ENCODE measurements around the gene SRRD.

SRRD gene

DNA sequence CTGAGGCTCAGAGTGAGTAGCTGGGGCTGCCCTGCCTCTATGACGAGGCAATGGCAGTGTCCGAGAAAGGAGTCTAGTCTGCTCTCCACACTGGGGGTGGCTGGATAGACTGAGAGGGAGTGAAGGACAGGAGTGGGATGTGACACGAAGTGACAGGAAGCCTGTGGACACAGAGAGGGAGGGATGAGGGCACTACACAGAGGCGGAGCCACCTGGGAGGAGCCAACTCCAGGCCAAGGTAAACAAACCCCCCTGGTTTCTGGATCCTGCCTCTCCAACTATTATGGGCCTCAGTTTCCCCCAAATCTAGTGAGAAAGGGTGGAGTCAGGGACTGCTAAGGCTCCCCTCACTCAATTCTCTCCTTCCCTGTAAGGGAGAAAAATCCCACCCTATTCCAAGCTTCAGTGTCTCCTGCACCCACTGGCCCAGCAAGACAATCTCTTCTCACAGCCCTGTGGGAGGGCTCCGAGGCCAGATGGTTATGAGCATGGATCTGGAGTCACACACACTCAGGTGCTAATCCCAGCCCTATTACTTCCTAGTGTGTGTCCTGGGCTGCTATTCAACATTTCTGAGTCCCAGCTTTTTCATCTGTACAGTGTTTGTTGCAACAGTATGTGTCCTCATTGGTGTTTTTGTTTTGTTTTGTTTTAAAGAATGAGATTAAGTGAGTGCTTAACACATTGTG is 29.7 kb upstream of the SRRD start:
- no peak for DNase-seq

- no peak for DNase-seq
Observed at GRCh38 chr22:26457661-26458272, 25.9 kb upstream of the SRRD start.

- no peak for DNase-seq
Observed at GRCh38 chr22:26460202-26460601, 23.5 kb upstream of the SRRD start.

GRCh38 chr22:26461188-26461810 is 22.4 kb upstream of the SRRD start:
- peak; percentile 10 to 69 for DNase-seq

DNA sequence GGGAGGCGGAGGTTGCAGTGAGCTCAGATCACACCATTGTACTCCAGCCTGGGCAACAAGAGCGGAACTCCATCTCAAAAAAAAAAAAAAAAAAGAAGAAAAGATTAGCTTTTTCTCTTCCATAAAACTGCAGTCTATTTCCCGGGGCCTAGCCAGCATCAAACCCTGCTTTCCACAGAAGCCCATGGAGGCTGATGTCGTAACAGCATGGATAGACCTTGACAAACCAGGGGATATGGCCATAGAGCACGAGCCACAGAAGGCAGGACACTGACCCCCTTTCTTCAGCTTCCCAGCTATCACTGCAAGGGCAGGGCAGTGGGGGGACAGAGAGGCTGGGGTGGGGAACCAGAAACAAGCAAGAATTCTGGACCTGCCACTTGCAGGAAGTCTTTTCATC is 21.6 kb upstream of the SRRD start:
- DNase-seq: no peak

GRCh38 chr22:26462641-26463040 is 21.0 kb upstream of the SRRD start:
- no peak for DNase-seq

- peak in 1 of 2 experiments; percentile 10 for DNase-seq
Observed at GRCh38 chr22:26463101-26463661, 20.5 kb upstream of the SRRD start.

DNA sequence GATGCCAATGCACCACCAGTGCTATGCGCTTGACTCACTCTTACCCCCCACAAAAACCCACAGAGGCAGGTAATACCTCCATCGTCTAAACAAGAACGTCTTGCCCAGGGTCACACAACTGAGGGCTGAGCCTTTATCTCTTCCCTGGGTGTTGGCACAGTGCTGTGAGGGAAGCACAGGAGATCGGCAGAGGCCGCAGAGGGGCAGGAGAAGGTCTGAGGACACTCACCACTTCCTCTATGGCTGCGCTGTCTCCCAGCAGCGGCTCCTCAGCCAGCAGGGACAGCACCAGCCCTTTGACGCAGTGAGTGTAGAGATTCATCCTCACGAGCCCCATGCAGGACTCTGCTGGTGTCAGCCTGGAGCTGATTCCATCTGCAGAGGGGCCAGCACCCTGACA is 20.0 kb upstream of the SRRD start:
- no peak for DNase-seq

DNA sequence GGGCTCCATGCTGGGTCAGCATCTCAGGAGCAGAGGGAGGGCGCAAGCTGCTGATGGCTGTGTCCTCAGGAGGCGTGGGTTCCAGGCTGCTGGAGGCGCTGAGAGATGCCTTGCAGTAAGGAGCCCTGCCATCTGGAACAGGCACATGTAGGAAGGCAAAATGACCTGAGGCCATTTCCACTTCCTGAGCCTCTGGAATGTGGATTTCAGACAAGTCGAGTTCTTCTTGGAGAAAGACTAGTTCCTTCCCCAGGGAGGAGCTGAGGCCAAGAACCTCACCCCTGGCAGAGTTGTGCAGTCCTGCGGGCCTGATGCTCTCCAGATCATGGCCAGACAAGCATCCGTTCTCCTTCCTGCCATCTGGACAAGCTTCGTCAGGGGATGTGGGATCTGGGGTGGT is 19.4 kb upstream of the SRRD start:
- no peak for DNase-seq

DNA sequence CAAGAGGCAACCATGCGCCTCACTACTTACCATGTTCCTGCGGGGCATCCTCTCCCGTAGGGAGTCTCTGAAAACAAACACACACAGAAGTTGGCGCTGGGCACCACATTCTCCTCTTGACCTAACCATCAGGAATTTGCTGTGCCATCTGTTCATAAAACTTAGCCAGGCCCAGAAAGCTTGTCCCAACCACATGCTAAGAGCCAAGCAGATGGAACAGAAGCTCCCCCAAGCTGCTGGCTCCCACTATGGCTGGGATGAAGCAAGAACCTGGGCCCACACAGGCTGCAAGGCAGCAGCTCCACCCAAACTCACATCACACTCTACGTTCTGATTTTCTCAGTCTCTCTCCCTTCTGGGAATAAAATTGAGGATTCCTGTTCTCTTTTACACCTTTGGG is 17.5 kb upstream of the SRRD start:
- no peak for DNase-seq

GRCh38 chr22:26470807-26471206 is 12.9 kb upstream of the SRRD start:
- DNase-seq: no peak

GRCh38 chr22:26471522-26471921 is 12.2 kb upstream of the SRRD start:
- no peak for DNase-seq

DNA sequence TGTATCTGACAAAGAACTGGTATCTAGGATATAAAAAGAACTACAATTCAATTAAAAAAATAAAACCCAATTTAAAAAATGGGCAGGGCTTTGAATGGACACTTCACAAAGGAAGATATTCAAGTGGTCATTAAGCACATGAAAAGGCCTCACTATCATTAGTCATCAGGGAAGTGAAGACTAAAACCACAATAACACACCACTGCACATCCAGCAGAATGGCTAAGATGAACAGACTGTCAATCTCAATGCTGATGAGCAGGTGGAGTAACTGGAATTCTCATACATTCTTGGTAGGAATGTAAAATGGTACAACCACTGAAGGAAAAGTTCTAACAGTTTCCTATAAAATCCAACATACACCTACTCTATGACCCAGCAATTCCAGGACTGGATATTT is 9.0 kb upstream of the SRRD start:
- DNase-seq: no peak

DNA sequence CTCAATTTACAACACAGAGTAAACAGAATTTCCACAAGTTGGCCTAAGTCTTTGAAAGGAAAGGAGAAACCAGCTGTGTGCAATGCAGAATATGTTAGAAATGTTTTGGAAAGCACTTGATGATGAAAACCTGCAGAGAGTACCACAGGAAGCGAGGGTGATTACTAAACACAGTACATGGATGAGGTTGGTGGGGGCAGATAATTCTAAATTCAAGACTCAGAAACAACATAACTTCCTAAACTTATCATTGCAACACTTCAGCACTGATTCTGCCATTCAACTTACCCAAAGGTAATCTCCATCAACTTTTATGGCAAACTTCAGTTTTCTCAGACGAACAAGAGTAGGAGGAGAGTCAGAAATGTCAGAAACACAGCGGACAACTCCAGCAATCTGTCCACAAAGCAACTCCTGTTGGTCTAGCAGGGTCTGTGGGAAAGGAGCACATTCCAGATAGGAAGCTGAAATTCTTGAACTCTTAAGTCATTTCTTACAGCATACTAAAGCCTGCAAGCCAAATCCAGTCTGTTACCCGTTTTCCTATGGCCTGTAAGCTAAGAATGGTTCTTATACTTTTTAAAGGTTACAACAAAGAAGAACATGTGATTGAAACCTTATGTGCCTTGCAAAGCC is 6.9 kb upstream of the SRRD start:
- DNase-seq: no peak

GRCh38 chr22:26477341-26477731 is 6.3 kb upstream of the SRRD start:
- no peak for DNase-seq

GRCh38 chr22:26479043-26479791 is 4.5 kb upstream of the SRRD start:
- peak; percentile 32 to 39 for DNase-seq

DNA sequence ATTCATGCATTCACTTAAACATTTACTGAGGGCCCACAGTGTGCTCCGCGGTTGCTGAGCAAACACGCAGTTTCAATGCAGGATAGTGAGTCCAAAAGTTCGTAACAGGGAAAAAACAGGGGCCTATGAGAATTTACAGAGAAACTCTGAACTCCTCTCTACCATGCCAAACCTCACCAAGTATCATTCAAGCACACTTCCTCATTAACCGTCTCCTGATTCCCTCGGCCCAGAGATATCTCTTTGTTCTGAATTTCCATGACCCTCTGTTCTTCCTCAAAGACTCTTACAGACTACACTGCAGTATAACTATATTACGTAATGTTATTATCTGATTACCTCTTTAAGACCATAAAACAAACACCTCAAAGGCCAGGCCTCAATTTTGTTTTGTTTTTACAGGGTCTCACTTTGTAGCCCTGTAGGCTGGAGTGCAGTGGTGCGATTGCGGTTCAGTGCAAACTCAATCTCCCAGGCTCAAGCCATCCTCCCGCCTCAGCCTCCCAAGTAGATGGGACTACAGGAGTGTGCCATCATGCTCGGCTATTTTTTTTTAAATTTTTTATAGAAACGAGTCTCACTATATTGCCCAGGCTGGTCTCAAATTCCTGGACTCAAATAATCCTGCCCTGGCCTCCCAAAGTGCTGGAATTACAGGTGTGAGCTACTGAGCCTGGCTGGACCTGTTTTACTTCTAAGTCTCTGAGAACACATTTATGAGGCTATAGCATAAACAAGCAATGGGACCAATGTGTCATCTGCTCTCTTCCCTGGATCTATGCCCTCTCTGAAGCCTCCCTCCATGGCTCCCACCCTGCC is 3.7 kb upstream of the SRRD start:
- peak in 1 of 2 experiments; percentile 36 for DNase-seq

DNA sequence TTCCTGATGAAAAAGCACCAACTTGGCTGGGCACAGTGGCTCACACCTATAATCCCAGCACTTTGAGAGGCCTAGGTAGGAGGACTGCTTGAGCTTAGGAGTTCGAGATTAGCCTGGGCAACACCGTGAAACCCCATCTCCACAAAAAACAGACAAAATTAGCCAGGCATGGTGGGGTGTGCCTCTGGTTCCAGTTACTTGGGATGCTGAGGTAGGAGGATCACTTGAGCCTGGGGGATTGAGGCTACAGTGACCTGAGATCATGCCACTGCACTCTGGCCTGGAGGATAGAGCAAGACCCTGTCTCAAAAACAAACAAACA is 3.1 kb upstream of the SRRD start:
- DNase-seq: no peak

- DNase-seq: no peak
Observed at GRCh38 chr22:26481112-26481693, 2.5 kb upstream of the SRRD start.

- no peak for DNase-seq
Observed at GRCh38 chr22:26481694-26482093, 2.0 kb upstream of the SRRD start.

GRCh38 chr22:26482161-26482560 is 1.5 kb upstream of the SRRD start:
- no peak for DNase-seq

DNA sequence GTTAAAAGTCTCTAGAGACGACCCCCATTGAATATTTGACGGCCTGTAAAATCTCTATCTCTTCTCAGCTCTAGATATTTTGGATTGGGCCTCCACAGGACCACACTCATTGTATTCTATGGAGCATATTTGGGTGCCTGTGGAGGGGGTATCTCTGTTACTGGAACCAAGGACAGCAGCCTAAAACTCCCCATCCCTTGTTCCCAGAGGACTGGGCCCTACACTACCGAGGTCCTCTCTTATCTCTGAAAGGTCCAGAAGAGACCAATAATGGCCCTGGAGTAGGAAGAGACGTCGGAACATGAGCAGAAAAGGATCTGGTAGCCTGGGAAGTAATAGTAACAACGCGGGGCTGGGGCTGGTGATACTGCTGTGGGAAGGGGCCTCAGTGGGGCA is 636 bp upstream of the SRRD start:
- no peak for DNase-seq
